SU-DHL-6 (cell line): ENCODE data around the gene INTS15.

Experiments
- CTCF ChIP-seq: fragments of 200-600 bp; sonication (generic); IDR thresholded peaks from one replicate; pipeline ENCODE4 v1.5.1; 2017; ENCODE audit warnings: antibody characterized with exemption, mild to moderate bottlenecking, low read length, moderate library complexity; ENCODE audit not compliant: insufficient read depth, poor library complexity, severe bottlenecking
- EZH2phosphoT487 ChIP-seq: fragments of 200-600 bp; sonication (generic), shearing (Covaris generic); conservative IDR thresholded peaks from 2 replicates; pipeline ENCODE4 v1.6.1; 2018; ENCODE audit warnings: mild to moderate bottlenecking, antibody characterized with exemption, low read length, moderate library complexity, mixed read lengths

GRCh38 chr7:6653071-6654003 lies 63.5 kb downstream of the INTS15 start:
- no peak for TF ChIP-seq CTCF
- no peak for TF ChIP-seq EZH2phosphoT487
